ENCODE data around the gene ERICH6B. TPM values are rescaled to one million over a fixed set of nuclear protein-coding genes. Genes with fewer than 3 reads are reported as not detected.

Gene ERICH6B
- total RNA-seq, 1 experiment from 2014 or later = not detected

DNA sequence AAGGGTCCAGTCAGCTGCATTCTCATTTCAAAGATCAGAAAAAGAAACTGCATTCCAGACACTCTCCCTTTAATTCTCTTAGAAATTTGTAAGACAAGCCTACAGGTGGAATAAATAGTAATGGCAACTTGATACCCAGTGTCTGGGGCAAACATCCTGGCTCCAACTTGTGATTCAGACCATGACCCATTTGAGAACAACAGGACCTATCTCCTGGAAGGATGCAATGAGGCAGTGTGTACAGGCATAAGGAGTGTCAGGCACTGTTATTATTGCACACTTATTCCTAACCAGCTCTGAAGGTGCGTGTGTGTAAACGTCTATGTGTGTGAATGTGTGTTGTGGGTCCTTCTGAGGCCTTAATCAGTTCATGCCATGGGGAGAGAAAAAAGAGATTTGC is 13.9 kb downstream of the ERICH6B start:
- DNase-seq (ENCODE audit: low spot score) = no peak

DNA sequence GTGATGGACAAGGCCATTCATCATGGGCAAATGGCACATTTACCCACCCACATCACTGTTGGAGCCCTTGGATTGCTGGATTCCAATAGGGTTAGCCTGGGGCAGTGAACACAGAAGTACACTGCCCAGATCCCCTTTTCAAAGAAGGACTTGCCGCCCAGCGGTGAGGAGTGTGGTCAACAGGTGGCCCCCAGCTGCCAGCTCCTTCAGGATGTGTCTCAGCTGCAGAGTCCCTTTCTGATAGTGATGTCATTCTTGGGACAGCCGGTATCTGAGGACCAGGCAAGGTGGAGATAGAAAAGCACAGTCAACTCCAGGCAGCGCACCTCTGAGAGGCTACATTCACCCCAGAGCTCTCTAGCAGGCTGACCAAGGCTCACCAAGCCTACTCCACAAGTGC is 16.9 kb downstream of the ERICH6B start:
- DNase-seq (ENCODE audit: low spot score) = no peak

DNA sequence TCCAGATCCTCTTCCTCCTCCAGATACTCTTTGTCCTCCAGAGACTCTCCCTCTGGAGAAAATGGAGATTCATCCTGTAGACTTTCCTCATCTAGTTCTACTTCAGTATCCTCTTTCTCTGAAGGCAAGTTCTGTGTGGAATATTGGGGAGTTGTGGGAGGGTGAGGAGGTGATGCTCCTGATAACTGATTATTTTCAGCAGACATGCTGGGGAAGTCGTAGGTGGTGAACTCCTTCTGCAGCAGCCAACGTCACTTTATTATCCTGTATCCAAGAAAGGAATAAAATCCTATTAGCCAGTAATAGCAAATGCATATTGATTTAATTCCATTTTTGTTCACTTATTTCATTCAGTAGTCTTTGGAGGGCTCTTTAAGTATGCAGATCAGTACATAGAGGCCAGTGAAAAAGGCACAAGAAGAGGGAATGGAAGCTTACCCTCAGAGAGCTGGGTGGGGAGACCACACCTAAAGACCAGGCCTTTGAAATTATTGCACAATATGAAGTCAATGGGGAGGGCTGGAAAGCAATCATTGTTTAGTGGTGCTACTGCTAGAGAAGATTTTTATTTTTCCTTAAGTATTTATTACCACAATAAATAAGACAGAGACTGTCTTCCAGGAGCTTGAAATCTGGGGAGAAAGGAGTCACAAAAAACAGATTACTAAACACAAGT is 18.6 kb downstream of the ERICH6B start:
- DNase-seq (ENCODE audit: low spot score) = no peak

- DNase-seq (ENCODE audit: low spot score) = no peak
These were observed 19.6 kb downstream of the ERICH6B start for GRCh38 chr13:45595965-45596364.

- DNase-seq (ENCODE audit: low spot score) = no peak
These were observed 20.8 kb downstream of the ERICH6B start for GRCh38 chr13:45594764-45595163.

- DNase-seq (ENCODE audit: low spot score) = no peak
These were observed 21.3 kb downstream of the ERICH6B start for GRCh38 chr13:45594227-45594626.

GRCh38 chr13:45592758-45593157 is 22.8 kb downstream of the ERICH6B start:
- DNase-seq (ENCODE audit: low spot score) = no peak

DNA sequence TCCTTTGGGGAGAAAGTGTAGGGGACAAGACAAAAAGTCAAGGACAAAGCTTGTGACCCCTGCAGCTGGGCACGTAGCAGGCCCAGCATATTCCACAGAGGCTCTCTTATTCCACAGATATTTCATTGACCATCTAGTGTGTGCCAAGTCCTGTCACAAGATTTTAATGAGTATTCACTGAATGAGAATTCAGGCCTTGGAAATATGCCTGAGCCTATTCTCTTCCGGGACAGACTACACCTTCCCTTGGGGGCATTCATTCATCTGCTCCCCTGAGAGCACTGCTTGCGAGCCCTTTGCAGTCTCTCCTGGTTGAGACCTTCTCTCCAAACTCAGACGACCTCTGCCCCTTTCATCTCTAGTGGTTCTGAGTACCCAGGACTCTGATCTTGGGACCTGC is 25.5 kb downstream of the ERICH6B start:
- no peak for DNase-seq (ENCODE audit: low spot score)

- no peak for DNase-seq (ENCODE audit: low spot score)
These were observed 27.6 kb downstream of the ERICH6B start for GRCh38 chr13:45587897-45588296.

- DNase-seq (ENCODE audit: low spot score) = no peak
These were observed 30.7 kb downstream of the ERICH6B start for GRCh38 chr13:45584816-45585215.

- DNase-seq (ENCODE audit: low spot score) = no peak
These were observed 33.0 kb downstream of the ERICH6B start for GRCh38 chr13:45582408-45583076.

- DNase-seq (ENCODE audit: low spot score) = no peak
These were observed 39.1 kb downstream of the ERICH6B start for GRCh38 chr13:45576466-45576865.

DNA sequence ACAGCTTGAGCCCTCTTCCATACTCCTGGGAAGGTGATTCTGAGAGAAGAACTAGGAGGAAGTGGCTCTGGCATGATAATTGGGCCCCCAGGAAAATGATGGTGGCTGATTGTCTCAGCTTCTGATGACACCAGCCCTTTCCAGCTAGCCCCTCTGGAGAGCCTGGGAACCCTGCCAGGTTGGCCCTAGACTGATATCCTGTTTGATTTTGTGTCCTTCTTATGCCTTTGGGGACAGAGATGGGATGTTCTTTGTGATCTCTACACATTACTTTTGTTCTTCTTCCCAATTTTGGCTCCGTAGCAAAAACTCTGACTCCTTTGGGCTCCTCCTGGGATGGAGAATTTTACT is 39.7 kb downstream of the ERICH6B start:
- DNase-seq (ENCODE audit: low spot score) = no peak

- DNase-seq (ENCODE audit: low spot score) = no peak
These were observed 40.3 kb downstream of the ERICH6B start for GRCh38 chr13:45575146-45575829.

- no peak for DNase-seq (ENCODE audit: low spot score)
These were observed 50.2 kb downstream of the ERICH6B start for GRCh38 chr13:45565331-45565730.

DNA sequence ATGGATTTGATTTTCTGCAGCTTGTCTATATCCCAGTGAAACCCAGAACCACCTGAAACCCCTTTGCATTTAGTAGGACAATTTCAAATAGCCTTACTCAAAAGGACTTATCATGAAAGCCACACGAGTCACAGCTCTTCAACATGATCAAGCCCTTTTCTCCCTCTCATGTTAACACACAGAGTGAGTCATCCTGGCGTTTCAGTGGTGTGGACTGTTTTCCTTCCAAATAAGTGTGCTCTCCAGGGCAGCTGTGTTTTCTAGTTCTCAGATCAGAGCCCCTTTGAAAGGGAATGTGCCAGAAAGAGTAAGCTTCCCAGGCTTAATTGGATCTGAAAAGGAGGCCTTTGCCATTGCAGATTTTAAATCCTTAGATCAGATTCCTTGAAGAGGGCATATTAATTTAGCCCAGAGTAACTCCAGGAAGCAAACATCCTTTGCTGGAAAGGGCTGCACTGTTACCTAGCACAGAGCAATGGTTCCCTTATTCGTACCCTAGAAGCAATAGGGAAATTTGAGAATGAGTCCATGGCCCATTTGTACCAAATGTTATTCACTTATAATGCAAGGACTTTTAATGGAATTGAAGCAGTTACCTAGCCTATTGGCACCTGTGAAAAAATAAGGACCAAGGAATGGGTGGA is 51.3 kb downstream of the ERICH6B start:
- DNase-seq (ENCODE audit: low spot score) = no peak

DNA sequence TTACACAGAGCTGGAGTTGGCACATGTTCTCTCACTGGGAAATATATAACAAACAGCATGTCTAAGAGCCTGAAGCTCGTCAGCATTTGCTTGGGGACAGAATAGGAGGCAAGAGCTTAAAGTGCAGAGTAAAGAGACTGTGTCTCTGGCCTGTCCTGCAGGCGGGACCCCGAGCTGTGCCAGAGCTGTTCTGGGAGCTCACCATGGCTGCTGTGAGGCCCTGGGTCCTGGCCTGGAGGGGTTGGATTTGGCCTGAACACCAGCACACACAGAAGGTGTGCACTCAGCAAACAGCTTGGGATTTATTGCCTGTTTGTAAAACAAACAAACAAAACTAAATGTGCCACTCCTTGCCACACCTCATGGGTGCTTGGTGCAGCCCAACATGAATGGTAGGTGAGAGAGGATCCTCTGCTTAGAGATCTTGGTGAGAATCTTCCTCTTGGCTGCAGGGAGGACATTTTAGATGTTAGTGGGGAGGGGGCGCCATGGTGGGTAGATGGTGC is 60.9 kb downstream of the ERICH6B start:
- no peak for DNase-seq (ENCODE audit: low spot score)

DNA sequence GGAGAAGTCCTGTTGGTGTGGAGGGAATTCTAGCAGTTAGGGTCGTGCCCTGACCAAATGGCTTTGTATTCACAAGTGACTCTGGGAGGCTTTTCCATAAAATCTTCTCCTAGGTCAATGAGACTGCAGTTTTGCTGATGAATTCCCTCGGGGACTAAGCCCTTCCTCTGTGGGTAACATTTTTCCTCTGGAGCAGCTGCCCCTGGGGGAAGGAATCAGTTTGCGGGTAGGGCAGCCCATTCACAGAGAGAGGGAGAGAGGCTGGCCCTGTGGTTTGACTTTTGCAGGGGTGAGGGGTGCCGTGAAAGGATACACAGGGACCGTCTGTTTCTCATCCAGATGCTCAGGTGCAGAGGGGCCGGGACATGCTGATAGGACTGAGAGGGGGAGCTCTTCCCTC is 67.3 kb downstream of the ERICH6B start:
- no peak for DNase-seq (ENCODE audit: low spot score)

- DNase-seq (ENCODE audit: low spot score) = no peak
These were observed 69.2 kb downstream of the ERICH6B start for GRCh38 chr13:45546410-45546765.

DNA sequence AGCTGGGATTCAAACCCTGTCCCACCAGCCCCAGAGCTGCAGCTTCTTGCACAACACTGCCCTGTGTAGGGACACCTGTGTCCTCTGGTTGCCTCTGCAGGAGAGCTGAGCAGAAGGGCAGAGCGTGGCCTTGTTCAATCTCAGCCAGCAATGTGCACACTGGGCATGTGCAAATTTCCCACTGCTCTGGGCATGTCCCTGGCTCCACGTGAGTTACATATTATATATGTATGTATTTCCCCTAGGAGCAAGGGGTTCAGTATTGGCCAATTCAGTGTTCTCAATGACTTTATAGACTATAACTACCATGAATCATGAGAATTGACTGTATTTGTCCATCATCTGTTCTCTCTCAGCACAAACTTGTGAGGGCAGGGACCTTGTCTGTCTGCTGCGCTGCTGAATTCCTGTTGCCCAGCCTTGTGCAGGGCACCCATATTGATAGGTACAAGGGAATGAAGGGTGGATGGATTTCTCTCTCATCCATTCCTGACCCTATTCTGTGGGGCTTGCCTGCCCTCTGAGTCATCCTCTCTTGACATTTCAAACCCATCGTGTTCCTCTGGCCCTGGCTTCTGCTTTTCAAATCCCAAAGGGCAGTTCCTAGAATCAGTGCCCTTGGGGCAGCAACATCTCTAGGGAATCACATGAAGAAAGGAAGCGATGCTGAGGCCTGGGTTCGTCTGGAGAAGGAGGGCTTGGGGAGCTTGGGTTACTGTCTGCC is 69.7 kb downstream of the ERICH6B start:
- no peak for DNase-seq (ENCODE audit: low spot score)

GRCh38 chr13:45544520-45544919 is 71.0 kb downstream of the ERICH6B start:
- DNase-seq (ENCODE audit: low spot score) = no peak

DNA sequence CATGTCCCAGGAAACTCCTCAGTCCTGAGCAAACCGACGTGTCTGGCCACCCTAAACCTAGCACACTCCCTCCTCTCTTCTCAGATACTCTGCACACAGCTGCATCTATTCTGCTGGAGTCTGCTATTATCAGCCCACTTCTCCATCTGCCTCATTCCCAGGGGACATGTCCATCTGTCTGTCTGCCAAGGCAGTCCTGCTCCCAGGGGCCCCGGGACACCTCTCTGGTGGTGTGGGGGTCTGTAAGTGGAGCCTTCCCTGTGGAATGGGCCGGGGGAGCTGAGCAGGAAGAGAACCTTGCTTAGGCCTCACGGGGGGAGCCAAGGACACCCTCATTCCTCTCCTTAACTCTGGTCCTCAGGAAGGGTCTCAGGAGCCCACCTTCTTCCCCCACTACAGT is 72.7 kb downstream of the ERICH6B start:
- no peak for DNase-seq (ENCODE audit: low spot score)
